ENCODE results near the gene ABCA10. TPM values are rescaled to one million over a fixed set of nuclear protein-coding genes. Genes with fewer than 3 reads are reported as not detected.
A peak's percentile ranks its signal among the peaks of the same experiment; 100 is the strongest.
"Not testable (repeated sequence)": the region's sequence is repeated elsewhere in the genome, so short reads cannot be mapped to it uniquely, and the experiment has no call there.

Gene ABCA10
- 0.90 TPM for total RNA-seq (2021; ENCODE audit: unreplicated experiment)
- 0.58 TPM for polyA plus RNA-seq (2012; ENCODE audit: insufficient read length)
- percentile 43 among the genes with signal in this experiment for Bru-seq, nascent RNA
- percentile 43 among the genes with signal in this experiment for BruChase-seq, experiment 1, labeled RNA remaining after a 2-hour chase
- percentile 31 among the genes with signal in this experiment for BruChase-seq, experiment 2, labeled RNA remaining after a 6-hour chase
- long read RNA-seq = 0 reads

GRCh38 chr17:69228576-69228975 is at the start of gene ABCA10:
ABCA10 (minus strand) TSS chr17:69228824; CDS start chr17:69225358, 3,466 bp downstream.
- H3K27me3 ChIP-seq (ENCODE audit: control insufficient read depth, insufficient read depth, low read length) = no peaks in the 10 kb centered on the region
- CTCF ChIA-PET = no interaction called here
- no peaks in the 10 kb centered on the region; the same call in 1 of the 2 replicates for H3K36me3 ChIP-seq (ENCODE audit: control insufficient read depth, insufficient read depth, low read length)
- no peak within 1 kb of the TSS for H3K4me3 ChIP-seq (ENCODE audit: low read depth in 2 of 2, low read length in 2 of 2)
- intact Hi-C loops (cut with micrococcal nuclease; ENCODE audit: unreplicated experiment) (no loop called here), in situ Hi-C loops (cut with HindIII; ENCODE audit: low pct_unique_long_range_greater_than_20kb, low sequenced_read_pairs) (no loop called here)
- DNase-seq (ENCODE audit: low read depth, low spot score) (no peak), ATAC-seq (no peak)
- H3K9me3 ChIP-seq (ENCODE audit: control insufficient read depth, insufficient read depth, low read depth, low read length) = no peaks in the 10 kb centered on the region; the same call in 1 of the 2 replicates
- H3K27ac ChIP-seq (ENCODE audit: low read length) = no peak within 1 kb of the TSS
- no peak for TF ChIP-seq POLR2AphosphoS5 (IDR thresholded peaks at IDR 0.05; ENCODE audit: low read depth, low read length)
- TF ChIP-seq REST (IDR thresholded peaks at IDR 0.05; ENCODE audit: insufficient read depth in 1 of 2, low read depth in 2 of 2, low read length in 1 of 2) = no peak
- no peak for TF ChIP-seq SIN3A (IDR thresholded peaks at IDR 0.05; ENCODE audit: borderline replicate concordance, insufficient read depth, low read depth, low read length)
- no peak for TF ChIP-seq CTCF (IDR thresholded peaks at IDR 0.05)
- TF ChIP-seq TCF7L2 (IDR thresholded peaks at IDR 0.05; ENCODE audit: low read depth, low read length) = no peak
- no peaks in the 10 kb centered on the region for H3K4me1 ChIP-seq (ENCODE audit: control insufficient read depth, insufficient read depth, low read length)
- POLR2A ChIA-PET = no interaction called here
- BruUV-seq (replicated peaks) = no TSS peak

GRCh38 chr17:69276279-69276678 is 47.7 kb upstream of the ABCA10 start:
- H3K27me3 ChIP-seq (ENCODE audit: control insufficient read depth, insufficient read depth, low read length); H3K36me3 ChIP-seq (ENCODE audit: control insufficient read depth, insufficient read depth, low read length); H3K27ac ChIP-seq (ENCODE audit: low read length); POLR2A ChIA-PET; CTCF ChIA-PET; in situ Hi-C loops (cut with HindIII; ENCODE audit: low pct_unique_long_range_greater_than_20kb, low sequenced_read_pairs); H3K4me1 ChIP-seq (ENCODE audit: control insufficient read depth, insufficient read depth, low read length); intact Hi-C loops (cut with micrococcal nuclease; ENCODE audit: unreplicated experiment); ATAC-seq; H3K9me3 ChIP-seq (ENCODE audit: control insufficient read depth, insufficient read depth, low read depth, low read length); BruUV-seq (replicated peaks); H3K4me3 ChIP-seq (ENCODE audit: low read depth in 2 of 2, low read length in 2 of 2); DNase-seq (ENCODE audit: low read depth, low spot score): not testable (repeated sequence)

GRCh38 chr17:69275751-69276150 is 47.1 kb upstream of the ABCA10 start:
- no peaks in the 10 kb centered on the region for H3K36me3 ChIP-seq (ENCODE audit: control insufficient read depth, insufficient read depth, low read length)
- ChIA-PET CTCF (no interaction called here), POLR2A (no interaction called here)
- no peak for TF ChIP-seq CTCF (IDR thresholded peaks at IDR 0.05)
- no peak for TF ChIP-seq REST (IDR thresholded peaks at IDR 0.05; ENCODE audit: insufficient read depth in 1 of 2, low read depth in 2 of 2, low read length in 1 of 2)
- TF ChIP-seq POLR2AphosphoS5 (IDR thresholded peaks at IDR 0.05; ENCODE audit: low read depth, low read length) = no peak
- no peak for TF ChIP-seq SIN3A (IDR thresholded peaks at IDR 0.05; ENCODE audit: borderline replicate concordance, insufficient read depth, low read depth, low read length)
- no peak for TF ChIP-seq TCF7L2 (IDR thresholded peaks at IDR 0.05; ENCODE audit: low read depth, low read length)
- no peaks in the 10 kb centered on the region for H3K9me3 ChIP-seq (ENCODE audit: control insufficient read depth, insufficient read depth, low read depth, low read length)
- no peak overlapping the region for H3K27ac ChIP-seq (ENCODE audit: low read length)
- no TSS peak for BruUV-seq (replicated peaks)
- intact Hi-C loops (cut with micrococcal nuclease; ENCODE audit: unreplicated experiment) = no loop called here
- in situ Hi-C loops (cut with HindIII; ENCODE audit: low pct_unique_long_range_greater_than_20kb, low sequenced_read_pairs) = no loop called here
- ATAC-seq = no peak
- DNase-seq (ENCODE audit: low read depth, low spot score) = no peak
- H3K4me3 ChIP-seq (ENCODE audit: low read depth in 2 of 2, low read length in 2 of 2) = no peak overlapping the region
- H3K4me1 ChIP-seq (ENCODE audit: control insufficient read depth, insufficient read depth, low read length) = no peaks in the 10 kb centered on the region
- H3K27me3 ChIP-seq (ENCODE audit: control insufficient read depth, insufficient read depth, low read length) = no peaks in the 10 kb centered on the region
